ENCODE measurements around the gene ARHGAP6. TPM values are rescaled to one million over a fixed set of nuclear protein-coding genes. Genes with fewer than 3 reads are reported as not detected.
A peak's percentile ranks its signal among the peaks of the same experiment; 100 is the strongest.

Gene ARHGAP6
- total and polyA plus RNA-seq, 2 experiments from 2014 or later: 0.26 to 0.59 TPM

- Histone ChIP-seq H3K4me3 (no peak overlapping the region), H3K4me2 (no peak overlapping the region), H3K4me1 (ENCODE audit: insufficient read depth) (no peaks in the 10 kb centered on the region), H3K36me3 (ENCODE audit: insufficient read depth) (no peaks in the 10 kb centered on the region), H4K20me1 (replicated peaks; ENCODE audit: insufficient read depth) (no peaks in the 10 kb centered on the region), H2AFZ (no peak overlapping the region), H3K9me2 (ENCODE audit: insufficient read depth) (no peaks in the 10 kb centered on the region), H3K27ac (ENCODE audit: low read depth) (no peak overlapping the region), H3K27me3 (ENCODE audit: insufficient read depth) (no peaks in the 10 kb centered on the region), H3F3A (replicated peaks; ENCODE audit: low read depth) (no peaks in the 10 kb centered on the region), H3K79me2 (replicated peaks; ENCODE audit: insufficient read depth) (no peaks in the 10 kb centered on the region)
- Mint-ChIP-seq H3K4me1 (no peaks in the 10 kb centered on the region), H3K27me3 (ENCODE audit: insufficient read depth, low read depth, poor library complexity) (no peaks in the 10 kb centered on the region), H3K27ac (no peak overlapping the region), H3K4me3 (no peak overlapping the region), H3K9me3 (no peaks in the 10 kb centered on the region; the same call in 2 of the 3 replicates), H3K36me3 (ENCODE audit: low read depth) (no peaks in the 10 kb centered on the region)
- peak; percentile 3 for DNase-seq (ENCODE audit: low spot score)
- peak; percentile 51 for ATAC-seq
- TF ChIP-seq POLR2AphosphoS5 (IDR thresholded peaks at IDR 0.05; ENCODE audit: low read depth) (no peak), NANOG (IDR thresholded peaks at IDR 0.05; ENCODE audit: borderline replicate concordance) (no peak), JUNB (IDR thresholded peaks at IDR 0.05; ENCODE audit: unreplicated experiment) (no peak), EZH2 (IDR thresholded peaks at IDR 0.05; ENCODE audit: low read depth, unreplicated experiment) (no peak), REST (IDR thresholded peaks at IDR 0.05; ENCODE audit: unreplicated experiment) (no peak), ZNF331 (CRISPR knock-in tag; IDR thresholded peaks at IDR 0.05; ENCODE audit: low read depth) (no peak), CREB1 (CRISPR knock-in tag; IDR thresholded peaks at IDR 0.05; ENCODE audit: low read depth) (no peak)
Observed at GRCh38 chrX:11600578-11600977, 65.1 kb downstream of the ARHGAP6 start.

GRCh38 chrX:11597479-11597878, 68.2 kb downstream of the ARHGAP6 start:
- Histone ChIP-seq H3K9me2 (ENCODE audit: insufficient read depth) (no peaks in the 10 kb centered on the region), H3K27ac (ENCODE audit: low read depth) (no peak overlapping the region), H4K20me1 (replicated peaks; ENCODE audit: insufficient read depth) (no peaks in the 10 kb centered on the region), H3K27me3 (ENCODE audit: insufficient read depth) (no peaks in the 10 kb centered on the region), H3K79me2 (replicated peaks; ENCODE audit: insufficient read depth) (no peaks in the 10 kb centered on the region), H3K4me1 (ENCODE audit: insufficient read depth) (no peaks in the 10 kb centered on the region), H3K4me2 (no peak overlapping the region), H2AFZ (no peak overlapping the region), H3K4me3 (no peak overlapping the region), H3K36me3 (ENCODE audit: insufficient read depth) (no peaks in the 10 kb centered on the region), H3F3A (replicated peaks; ENCODE audit: low read depth) (no peaks in the 10 kb centered on the region)
- DNase-seq (ENCODE audit: low spot score): no peak
- Mint-ChIP-seq H3K9me3 (no peaks in the 10 kb centered on the region; the same call in 1 of the 3 replicates), H3K27ac (no peak overlapping the region), H3K4me3 (no peak overlapping the region), H3K4me1 (no peaks in the 10 kb centered on the region), H3K27me3 (ENCODE audit: insufficient read depth, low read depth, poor library complexity) (no peaks in the 10 kb centered on the region), H3K36me3 (ENCODE audit: low read depth) (no peaks in the 10 kb centered on the region)
- ATAC-seq: no peak
- TF ChIP-seq POLR2AphosphoS5 (IDR thresholded peaks at IDR 0.05; ENCODE audit: low read depth) (no peak), CTCF (conservative IDR thresholded peaks at IDR 0.05; ENCODE audit: low read depth in 2 of 2) (no peak), JUNB (IDR thresholded peaks at IDR 0.05; ENCODE audit: unreplicated experiment) (no peak), EZH2phosphoT487 (IDR thresholded peaks at IDR 0.05; ENCODE audit: unreplicated experiment) (no peak), REST (IDR thresholded peaks at IDR 0.05; ENCODE audit: unreplicated experiment) (no peak), NANOG (IDR thresholded peaks at IDR 0.05; ENCODE audit: borderline replicate concordance) (no peak), ZNF331 (CRISPR knock-in tag; IDR thresholded peaks at IDR 0.05; ENCODE audit: low read depth) (no peak)
